Measurements from ENCODE around the gene THYN1. TPM values are rescaled to one million over a fixed set of nuclear protein-coding genes. Genes with fewer than 3 reads are reported as not detected.

Gene THYN1
- total and polyA plus RNA-seq, 2 of the 13 experiments (the other 11 are each of a cell fraction or from before 2014, with no cell fraction given) = 36.1 to 87.6 TPM

DNA sequence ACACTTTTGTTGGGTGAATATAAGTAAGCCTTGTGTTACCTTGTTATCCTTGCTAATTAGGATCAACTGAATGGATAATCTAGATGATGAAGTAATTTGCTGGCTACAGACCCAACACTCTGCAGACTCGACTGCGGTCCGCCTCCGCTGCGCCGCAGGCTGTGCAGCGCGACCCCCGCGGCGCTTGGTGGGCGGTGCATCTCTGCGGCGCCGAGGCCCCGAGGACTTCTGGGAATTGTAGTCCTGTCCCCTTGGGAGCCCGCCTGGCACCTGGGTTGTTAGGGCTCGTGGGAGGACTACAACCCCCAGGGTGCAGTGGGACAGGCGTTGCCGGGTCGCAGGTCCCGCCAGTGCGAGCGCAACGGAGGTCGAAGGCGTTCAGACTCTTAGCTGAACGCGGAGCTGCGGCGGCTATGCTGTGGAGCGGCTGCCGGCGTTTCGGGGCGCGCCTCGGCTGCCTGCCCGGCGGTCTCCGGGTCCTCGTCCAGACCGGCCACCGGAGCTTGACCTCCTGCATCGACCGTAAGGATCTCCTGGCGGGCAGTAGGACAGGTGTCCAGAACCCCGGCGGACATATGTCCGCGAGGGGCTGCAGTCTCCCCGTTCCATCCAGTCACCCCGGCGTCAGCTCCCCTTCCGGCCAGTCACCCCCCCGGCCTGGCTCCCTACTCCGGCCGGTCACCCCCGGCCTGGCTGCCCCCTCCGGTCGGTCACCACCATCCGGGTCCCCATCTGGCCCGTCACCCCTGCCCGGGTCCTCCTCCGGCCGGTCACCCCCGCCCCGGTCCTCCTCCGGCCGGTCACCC, at the start of gene THYN1, which contains the start of gene ACAD8 (continued):
- TF ChIP-seq GATA4 (IDR thresholded peaks at IDR 0.05; ENCODE audit: borderline replicate concordance, low read depth) (peak; percentile 32; the same call in 1 of the 2 replicates), TGIF2 (CRISPR knock-in tag; IDR thresholded peaks at IDR 0.05) (0 out of 2 replicates have a peak, but pooled peaks have one; percentile 65), TAF15 (IDR thresholded peaks at IDR 0.05; ENCODE audit: low read depth, low read length, poor library complexity, severe bottlenecking) (no peak), ZNF232 (CRISPR knock-in tag; IDR thresholded peaks at IDR 0.05; ENCODE audit: borderline replicate concordance) (no peak; the same call in 1 of the 2 replicates), ZNF7 (CRISPR knock-in tag; IDR thresholded peaks at IDR 0.05) (no peak), PITX1 (CRISPR knock-in tag; IDR thresholded peaks at IDR 0.05) (peak; percentile 67; the same call in 1 of the 2 replicates), KAT2B (IDR thresholded peaks at IDR 0.05; ENCODE audit: borderline replicate concordance, low read depth, low read length) (no peak), HDAC1 (CRISPR knock-in tag; IDR thresholded peaks at IDR 0.05) (peak; percentile 66), ZNF605 (CRISPR knock-in tag; IDR thresholded peaks at IDR 0.05) (peak; percentile 82; the same call in 1 of the 2 replicates)
- TF ChIP-seq, protein P1, sequence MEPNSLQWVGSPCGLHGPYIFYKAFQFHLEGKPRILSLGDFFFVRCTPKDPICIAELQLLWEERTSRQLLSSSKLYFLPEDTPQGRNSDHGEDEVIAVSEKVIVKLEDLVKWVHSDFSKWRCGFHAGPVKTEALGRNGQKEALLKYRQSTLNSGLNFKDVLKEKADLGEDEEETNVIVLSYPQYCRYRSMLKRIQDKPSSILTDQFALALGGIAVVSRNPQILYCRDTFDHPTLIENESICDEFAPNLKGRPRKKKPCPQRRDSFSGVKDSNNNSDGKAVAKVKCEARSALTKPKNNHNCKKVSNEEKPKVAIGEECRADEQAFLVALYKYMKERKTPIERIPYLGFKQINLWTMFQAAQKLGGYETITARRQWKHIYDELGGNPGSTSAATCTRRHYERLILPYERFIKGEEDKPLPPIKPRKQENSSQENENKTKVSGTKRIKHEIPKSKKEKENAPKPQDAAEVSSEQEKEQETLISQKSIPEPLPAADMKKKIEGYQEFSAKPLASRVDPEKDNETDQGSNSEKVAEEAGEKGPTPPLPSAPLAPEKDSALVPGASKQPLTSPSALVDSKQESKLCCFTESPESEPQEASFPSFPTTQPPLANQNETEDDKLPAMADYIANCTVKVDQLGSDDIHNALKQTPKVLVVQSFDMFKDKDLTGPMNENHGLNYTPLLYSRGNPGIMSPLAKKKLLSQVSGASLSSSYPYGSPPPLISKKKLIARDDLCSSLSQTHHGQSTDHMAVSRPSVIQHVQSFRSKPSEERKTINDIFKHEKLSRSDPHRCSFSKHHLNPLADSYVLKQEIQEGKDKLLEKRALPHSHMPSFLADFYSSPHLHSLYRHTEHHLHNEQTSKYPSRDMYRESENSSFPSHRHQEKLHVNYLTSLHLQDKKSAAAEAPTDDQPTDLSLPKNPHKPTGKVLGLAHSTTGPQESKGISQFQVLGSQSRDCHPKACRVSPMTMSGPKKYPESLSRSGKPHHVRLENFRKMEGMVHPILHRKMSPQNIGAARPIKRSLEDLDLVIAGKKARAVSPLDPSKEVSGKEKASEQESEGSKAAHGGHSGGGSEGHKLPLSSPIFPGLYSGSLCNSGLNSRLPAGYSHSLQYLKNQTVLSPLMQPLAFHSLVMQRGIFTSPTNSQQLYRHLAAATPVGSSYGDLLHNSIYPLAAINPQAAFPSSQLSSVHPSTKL (CRISPR knock-in tag; IDR thresholded peaks at IDR 0.05) = 0 out of 2 replicates have a peak, but pooled peaks have one; percentile 24
- TF ChIP-seq, protein P2, sequence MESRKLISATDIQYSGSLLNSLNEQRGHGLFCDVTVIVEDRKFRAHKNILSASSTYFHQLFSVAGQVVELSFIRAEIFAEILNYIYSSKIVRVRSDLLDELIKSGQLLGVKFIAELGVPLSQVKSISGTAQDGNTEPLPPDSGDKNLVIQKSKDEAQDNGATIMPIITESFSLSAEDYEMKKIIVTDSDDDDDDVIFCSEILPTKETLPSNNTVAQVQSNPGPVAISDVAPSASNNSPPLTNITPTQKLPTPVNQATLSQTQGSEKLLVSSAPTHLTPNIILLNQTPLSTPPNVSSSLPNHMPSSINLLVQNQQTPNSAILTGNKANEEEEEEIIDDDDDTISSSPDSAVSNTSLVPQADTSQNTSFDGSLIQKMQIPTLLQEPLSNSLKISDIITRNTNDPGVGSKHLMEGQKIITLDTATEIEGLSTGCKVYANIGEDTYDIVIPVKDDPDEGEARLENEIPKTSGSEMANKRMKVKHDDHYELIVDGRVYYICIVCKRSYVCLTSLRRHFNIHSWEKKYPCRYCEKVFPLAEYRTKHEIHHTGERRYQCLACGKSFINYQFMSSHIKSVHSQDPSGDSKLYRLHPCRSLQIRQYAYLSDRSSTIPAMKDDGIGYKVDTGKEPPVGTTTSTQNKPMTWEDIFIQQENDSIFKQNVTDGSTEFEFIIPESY (CRISPR knock-in tag; IDR thresholded peaks at IDR 0.05) = peak; percentile 35; the same call in 1 of the 2 replicates
- TF ChIP-seq, protein P3, sequence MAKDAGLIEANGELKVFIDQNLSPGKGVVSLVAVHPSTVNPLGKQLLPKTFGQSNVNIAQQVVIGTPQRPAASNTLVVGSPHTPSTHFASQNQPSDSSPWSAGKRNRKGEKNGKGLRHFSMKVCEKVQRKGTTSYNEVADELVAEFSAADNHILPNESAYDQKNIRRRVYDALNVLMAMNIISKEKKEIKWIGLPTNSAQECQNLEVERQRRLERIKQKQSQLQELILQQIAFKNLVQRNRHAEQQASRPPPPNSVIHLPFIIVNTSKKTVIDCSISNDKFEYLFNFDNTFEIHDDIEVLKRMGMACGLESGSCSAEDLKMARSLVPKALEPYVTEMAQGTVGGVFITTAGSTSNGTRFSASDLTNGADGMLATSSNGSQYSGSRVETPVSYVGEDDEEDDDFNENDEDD (CRISPR knock-in tag; IDR thresholded peaks at IDR 0.05; ENCODE audit: borderline replicate concordance) = peak; percentile 91
- TF ChIP-seq, protein P4, sequence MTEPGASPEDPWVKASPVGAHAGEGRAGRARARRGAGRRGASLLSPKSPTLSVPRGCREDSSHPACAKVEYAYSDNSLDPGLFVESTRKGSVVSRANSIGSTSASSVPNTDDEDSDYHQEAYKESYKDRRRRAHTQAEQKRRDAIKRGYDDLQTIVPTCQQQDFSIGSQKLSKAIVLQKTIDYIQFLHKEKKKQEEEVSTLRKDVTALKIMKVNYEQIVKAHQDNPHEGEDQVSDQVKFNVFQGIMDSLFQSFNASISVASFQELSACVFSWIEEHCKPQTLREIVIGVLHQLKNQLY (CRISPR knock-in tag; IDR thresholded peaks at IDR 0.05) = peak; percentile 22; the same call in 1 of the 2 replicates
- TF ChIP-seq, protein P5, sequence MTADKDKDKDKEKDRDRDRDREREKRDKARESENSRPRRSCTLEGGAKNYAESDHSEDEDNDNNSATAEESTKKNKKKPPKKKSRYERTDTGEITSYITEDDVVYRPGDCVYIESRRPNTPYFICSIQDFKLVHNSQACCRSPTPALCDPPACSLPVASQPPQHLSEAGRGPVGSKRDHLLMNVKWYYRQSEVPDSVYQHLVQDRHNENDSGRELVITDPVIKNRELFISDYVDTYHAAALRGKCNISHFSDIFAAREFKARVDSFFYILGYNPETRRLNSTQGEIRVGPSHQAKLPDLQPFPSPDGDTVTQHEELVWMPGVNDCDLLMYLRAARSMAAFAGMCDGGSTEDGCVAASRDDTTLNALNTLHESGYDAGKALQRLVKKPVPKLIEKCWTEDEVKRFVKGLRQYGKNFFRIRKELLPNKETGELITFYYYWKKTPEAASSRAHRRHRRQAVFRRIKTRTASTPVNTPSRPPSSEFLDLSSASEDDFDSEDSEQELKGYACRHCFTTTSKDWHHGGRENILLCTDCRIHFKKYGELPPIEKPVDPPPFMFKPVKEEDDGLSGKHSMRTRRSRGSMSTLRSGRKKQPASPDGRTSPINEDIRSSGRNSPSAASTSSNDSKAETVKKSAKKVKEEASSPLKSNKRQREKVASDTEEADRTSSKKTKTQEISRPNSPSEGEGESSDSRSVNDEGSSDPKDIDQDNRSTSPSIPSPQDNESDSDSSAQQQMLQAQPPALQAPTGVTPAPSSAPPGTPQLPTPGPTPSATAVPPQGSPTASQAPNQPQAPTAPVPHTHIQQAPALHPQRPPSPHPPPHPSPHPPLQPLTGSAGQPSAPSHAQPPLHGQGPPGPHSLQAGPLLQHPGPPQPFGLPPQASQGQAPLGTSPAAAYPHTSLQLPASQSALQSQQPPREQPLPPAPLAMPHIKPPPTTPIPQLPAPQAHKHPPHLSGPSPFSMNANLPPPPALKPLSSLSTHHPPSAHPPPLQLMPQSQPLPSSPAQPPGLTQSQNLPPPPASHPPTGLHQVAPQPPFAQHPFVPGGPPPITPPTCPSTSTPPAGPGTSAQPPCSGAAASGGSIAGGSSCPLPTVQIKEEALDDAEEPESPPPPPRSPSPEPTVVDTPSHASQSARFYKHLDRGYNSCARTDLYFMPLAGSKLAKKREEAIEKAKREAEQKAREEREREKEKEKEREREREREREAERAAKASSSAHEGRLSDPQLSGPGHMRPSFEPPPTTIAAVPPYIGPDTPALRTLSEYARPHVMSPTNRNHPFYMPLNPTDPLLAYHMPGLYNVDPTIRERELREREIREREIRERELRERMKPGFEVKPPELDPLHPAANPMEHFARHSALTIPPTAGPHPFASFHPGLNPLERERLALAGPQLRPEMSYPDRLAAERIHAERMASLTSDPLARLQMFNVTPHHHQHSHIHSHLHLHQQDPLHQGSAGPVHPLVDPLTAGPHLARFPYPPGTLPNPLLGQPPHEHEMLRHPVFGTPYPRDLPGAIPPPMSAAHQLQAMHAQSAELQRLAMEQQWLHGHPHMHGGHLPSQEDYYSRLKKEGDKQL (CRISPR knock-in tag; IDR thresholded peaks at IDR 0.05; ENCODE audit: low read depth) = 0 out of 2 replicates have a peak, but pooled peaks have one; percentile 27
